RWPE2 (cell line): Measurements from ENCODE around the gene HLA-A.

ENCODE experiments used
- ATAC-seq: fragments of 200-7000 bp; cut with Tn5 transposase; 3 replicates; pipeline ENCODE4 v1.9.1; 2021; ENCODE audit warnings: low read depth
- DNase-seq: peaks from one replicate; pipeline ENCODE4 v3.0.0-alpha.2; 2020; ENCODE audit warnings: low spot score
- H3K27ac ChIP-seq: fragments of 450-650 bp; 2 replicates; pipeline ENCODE4 v1.5.1; 2017; ENCODE audit warnings: mild to moderate bottlenecking; ENCODE audit not compliant: poor library complexity, severe bottlenecking
- H3K27me3 ChIP-seq: fragments of 250-450 bp; sonication (Bioruptor Pico); 2 replicates; pipeline ENCODE4 v1.5.1; 2021; ENCODE audit warnings: mild to moderate bottlenecking, moderate library complexity; ENCODE audit not compliant: insufficient read depth, poor library complexity, severe bottlenecking
- H3K36me3 ChIP-seq: fragments of 250-450 bp; sonication (Bioruptor Pico); 2 replicates; pipeline ENCODE4 v1.5.1; 2020; ENCODE audit warnings: low read depth, mild to moderate bottlenecking, moderate library complexity
- H3K4me1 ChIP-seq: fragments of 250-450 bp; sonication (Bioruptor Pico); 2 replicates; pipeline ENCODE4 v1.5.1; 2021; ENCODE audit warnings: mild to moderate bottlenecking, moderate library complexity; ENCODE audit not compliant: insufficient read depth, poor library complexity, severe bottlenecking
- H3K4me3 ChIP-seq: fragments of 250-450 bp; sonication (Bioruptor Pico); 2 replicates; pipeline ENCODE4 v1.5.1; 2021; ENCODE audit warnings: mild to moderate bottlenecking, moderate library complexity; ENCODE audit not compliant: severe bottlenecking
- H3K9me3 ChIP-seq: fragments of 250-450 bp; sonication (Bioruptor Pico); 2 replicates; pipeline ENCODE4 v1.5.1; 2021; ENCODE audit warnings: mild to moderate bottlenecking, moderate library complexity; ENCODE audit not compliant: severe bottlenecking
- TF ChIP-seq, protein P1 (sequence below): fragments of 450-650 bp; IDR thresholded peaks from one replicate; pipeline ENCODE4 v1.5.1; 2017; ENCODE audit warnings: mild to moderate bottlenecking, moderate library complexity; ENCODE audit not compliant: poor library complexity, severe bottlenecking

The HLA-A gene

DNA sequence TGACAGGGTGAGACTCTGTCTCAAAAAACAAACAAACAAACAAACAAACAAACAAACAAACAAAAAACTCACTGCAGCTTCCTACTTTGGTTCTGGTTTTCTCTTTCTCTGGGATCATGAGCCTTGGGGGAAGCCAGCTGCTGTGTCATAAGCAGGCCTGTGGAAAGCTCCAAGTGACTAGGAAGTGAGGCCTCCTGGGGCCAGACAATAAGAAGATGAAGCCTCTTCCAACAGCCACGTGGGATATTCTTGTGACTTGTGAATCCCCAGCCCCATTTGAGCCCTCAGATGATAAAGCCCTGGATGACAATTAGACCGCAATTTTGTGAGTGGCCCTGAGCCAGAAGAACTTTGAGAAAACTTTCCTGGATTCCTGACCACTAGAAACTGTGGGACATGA lies 11.4 kb downstream of the HLA-A start:
- ATAC-seq: no peak
- H3K9me3 ChIP-seq: no peaks in the 10 kb centered on the region
- no peaks in the 10 kb centered on the region for H3K36me3 ChIP-seq
- H3K27me3 ChIP-seq: no peaks in the 10 kb centered on the region
- no peak for DNase-seq
- TF ChIP-seq, protein P1, sequence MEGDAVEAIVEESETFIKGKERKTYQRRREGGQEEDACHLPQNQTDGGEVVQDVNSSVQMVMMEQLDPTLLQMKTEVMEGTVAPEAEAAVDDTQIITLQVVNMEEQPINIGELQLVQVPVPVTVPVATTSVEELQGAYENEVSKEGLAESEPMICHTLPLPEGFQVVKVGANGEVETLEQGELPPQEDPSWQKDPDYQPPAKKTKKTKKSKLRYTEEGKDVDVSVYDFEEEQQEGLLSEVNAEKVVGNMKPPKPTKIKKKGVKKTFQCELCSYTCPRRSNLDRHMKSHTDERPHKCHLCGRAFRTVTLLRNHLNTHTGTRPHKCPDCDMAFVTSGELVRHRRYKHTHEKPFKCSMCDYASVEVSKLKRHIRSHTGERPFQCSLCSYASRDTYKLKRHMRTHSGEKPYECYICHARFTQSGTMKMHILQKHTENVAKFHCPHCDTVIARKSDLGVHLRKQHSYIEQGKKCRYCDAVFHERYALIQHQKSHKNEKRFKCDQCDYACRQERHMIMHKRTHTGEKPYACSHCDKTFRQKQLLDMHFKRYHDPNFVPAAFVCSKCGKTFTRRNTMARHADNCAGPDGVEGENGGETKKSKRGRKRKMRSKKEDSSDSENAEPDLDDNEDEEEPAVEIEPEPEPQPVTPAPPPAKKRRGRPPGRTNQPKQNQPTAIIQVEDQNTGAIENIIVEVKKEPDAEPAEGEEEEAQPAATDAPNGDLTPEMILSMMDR: no peak
- H3K4me3 ChIP-seq: no peak overlapping the region
- peaks cover 14% of the 10 kb centered on the region for H3K4me1 ChIP-seq
- H3K27ac ChIP-seq: peak overlapping the region; percentile 65

DNA sequence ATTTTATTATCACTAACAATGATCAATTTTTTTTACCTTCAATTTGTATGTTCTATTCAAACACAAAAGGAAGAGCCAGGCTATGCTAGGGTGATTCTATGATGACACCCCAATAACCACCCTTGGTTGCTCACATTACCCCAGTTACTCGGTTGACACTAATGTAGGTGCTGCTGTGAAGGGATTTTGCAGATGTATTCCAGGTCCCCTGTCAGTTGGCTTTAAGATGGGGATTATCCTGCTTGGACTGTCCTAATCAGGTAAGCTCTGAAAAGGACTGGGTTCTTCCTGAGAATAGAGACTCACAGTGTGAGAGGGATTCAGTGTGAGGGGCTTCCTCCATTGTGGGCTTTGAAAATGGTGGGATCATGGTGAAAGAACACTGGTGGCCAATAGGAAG lies 11.9 kb downstream of the HLA-A start:
- TF ChIP-seq, protein P1: no peak
- Histone ChIP-seq H3K9me3 (no peaks in the 10 kb centered on the region), H3K4me1 (peaks cover 14% of the 10 kb centered on the region), H3K27me3 (no peaks in the 10 kb centered on the region), H3K36me3 (no peaks in the 10 kb centered on the region), H3K4me3 (no peak overlapping the region), H3K27ac (no peak overlapping the region)
- ATAC-seq: no peak
- no peak for DNase-seq

DNA sequence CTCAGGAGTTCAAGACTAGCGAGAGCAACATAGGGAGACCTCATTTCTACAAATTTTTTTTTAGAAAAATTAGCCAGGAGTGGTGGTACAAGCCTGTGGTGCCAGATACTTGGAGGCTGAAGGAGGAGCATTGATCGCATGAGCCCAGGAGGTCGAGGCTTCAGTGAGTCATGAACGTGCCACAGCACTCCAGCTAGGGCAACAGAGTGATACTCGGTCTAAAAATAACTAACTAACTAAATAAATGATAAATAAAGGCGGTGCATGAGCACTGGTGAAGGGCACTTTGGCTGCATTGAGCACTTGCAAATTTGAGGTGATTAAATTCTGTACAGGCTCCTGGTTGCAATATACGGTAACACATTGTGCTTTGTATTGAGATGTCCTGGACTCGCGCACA lies 13.5 kb downstream of the HLA-A start:
- Histone ChIP-seq H3K4me1 (peaks cover 14% of the 10 kb centered on the region), H3K27ac (no peak overlapping the region), H3K9me3 (no peaks in the 10 kb centered on the region), H3K4me3 (no peak overlapping the region), H3K27me3 (no peaks in the 10 kb centered on the region), H3K36me3 (no peaks in the 10 kb centered on the region)
- no peak for ATAC-seq
- no peak for DNase-seq
- TF ChIP-seq, protein P1: no peak

DNA sequence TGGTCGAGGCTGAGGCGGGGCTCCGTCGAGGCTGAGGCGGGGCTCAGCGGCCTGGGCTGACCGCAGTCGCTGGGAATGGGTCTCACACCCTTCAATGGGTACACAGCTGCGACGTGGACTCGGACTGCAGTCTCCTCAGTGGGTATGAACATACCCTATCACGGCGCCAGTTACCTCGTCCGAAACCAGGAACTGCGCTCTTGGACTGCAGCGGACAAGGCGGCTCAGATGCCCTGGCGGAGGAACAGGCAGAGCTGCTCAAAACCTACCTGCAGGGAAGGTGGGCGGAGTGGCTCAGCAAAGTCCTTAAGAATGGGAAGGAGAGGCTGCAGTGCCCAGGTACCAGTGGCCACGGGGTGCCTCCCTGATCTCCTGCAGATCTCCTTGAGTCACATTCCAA lies 14.2 kb downstream of the HLA-A start:
- no peak for DNase-seq
- Histone ChIP-seq H3K27me3 (no peaks in the 10 kb centered on the region), H3K36me3 (no peaks in the 10 kb centered on the region), H3K9me3 (no peaks in the 10 kb centered on the region), H3K4me1 (peaks cover 14% of the 10 kb centered on the region), H3K4me3 (no peak overlapping the region), H3K27ac (no peak overlapping the region)
- no peak for ATAC-seq
- TF ChIP-seq, protein P1: no peak

DNA sequence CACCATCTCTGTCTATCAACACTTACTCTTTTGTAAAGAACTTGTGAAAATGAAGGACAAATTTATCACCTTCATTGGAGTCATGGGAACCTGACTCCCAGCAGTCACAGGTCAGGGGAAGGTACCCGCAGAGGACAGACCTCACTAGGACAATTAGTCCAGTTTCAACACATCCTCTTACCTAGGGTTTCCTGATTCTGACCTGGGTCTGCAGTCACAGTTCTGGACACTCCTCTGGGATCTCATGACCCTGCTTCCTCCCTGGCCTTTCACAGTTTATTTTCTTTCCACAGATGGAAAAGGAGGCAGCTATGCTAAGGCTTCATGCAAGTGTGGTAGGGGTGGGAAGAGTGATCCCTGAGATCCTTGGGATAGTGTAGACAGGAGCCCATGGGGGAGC lies 15.7 kb downstream of the HLA-A start:
- H3K4me1 ChIP-seq: peaks cover 9% of the 10 kb centered on the region
- TF ChIP-seq, protein P1: no peak
- H3K27me3 ChIP-seq: no peaks in the 10 kb centered on the region
- no peak overlapping the region for H3K27ac ChIP-seq
- ATAC-seq (no peak), DNase-seq (no peak)
- H3K4me3 ChIP-seq: no peak overlapping the region
- no peaks in the 10 kb centered on the region for H3K9me3 ChIP-seq
- H3K36me3 ChIP-seq: no peaks in the 10 kb centered on the region
